OCI-LY1 (cell line): Measurements from ENCODE around the gene TAF7L.

Experiments used
- EZH2 ChIP-seq: fragments of 200-600 bp; sonication (generic), shearing (Covaris generic); IDR thresholded peaks from 2 replicates; pipeline ENCODE4 v1.8.0; 2017; ENCODE audit warnings: borderline replicate concordance, mixed run types, mild to moderate bottlenecking, antibody characterized with exemption, low read length, moderate library complexity, mixed read lengths
- TF ChIP-seq, protein P1 (sequence below): fragments of 200-600 bp; sonication (generic), shearing (Covaris generic); IDR thresholded peaks from 2 replicates; pipeline ENCODE4 v1.5.1; 2017; ENCODE audit warnings: mild to moderate bottlenecking, antibody characterized with exemption, low read length, moderate library complexity, mixed read lengths

GRCh38 chrX:101237041-101237440 is 54.1 kb downstream of the TAF7L start:
- TF ChIP-seq, protein P1, sequence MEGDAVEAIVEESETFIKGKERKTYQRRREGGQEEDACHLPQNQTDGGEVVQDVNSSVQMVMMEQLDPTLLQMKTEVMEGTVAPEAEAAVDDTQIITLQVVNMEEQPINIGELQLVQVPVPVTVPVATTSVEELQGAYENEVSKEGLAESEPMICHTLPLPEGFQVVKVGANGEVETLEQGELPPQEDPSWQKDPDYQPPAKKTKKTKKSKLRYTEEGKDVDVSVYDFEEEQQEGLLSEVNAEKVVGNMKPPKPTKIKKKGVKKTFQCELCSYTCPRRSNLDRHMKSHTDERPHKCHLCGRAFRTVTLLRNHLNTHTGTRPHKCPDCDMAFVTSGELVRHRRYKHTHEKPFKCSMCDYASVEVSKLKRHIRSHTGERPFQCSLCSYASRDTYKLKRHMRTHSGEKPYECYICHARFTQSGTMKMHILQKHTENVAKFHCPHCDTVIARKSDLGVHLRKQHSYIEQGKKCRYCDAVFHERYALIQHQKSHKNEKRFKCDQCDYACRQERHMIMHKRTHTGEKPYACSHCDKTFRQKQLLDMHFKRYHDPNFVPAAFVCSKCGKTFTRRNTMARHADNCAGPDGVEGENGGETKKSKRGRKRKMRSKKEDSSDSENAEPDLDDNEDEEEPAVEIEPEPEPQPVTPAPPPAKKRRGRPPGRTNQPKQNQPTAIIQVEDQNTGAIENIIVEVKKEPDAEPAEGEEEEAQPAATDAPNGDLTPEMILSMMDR = no peak
- no peak for TF ChIP-seq EZH2
